ENCODE results near the gene RAPGEF1.

RAPGEF1 gene

DNA sequence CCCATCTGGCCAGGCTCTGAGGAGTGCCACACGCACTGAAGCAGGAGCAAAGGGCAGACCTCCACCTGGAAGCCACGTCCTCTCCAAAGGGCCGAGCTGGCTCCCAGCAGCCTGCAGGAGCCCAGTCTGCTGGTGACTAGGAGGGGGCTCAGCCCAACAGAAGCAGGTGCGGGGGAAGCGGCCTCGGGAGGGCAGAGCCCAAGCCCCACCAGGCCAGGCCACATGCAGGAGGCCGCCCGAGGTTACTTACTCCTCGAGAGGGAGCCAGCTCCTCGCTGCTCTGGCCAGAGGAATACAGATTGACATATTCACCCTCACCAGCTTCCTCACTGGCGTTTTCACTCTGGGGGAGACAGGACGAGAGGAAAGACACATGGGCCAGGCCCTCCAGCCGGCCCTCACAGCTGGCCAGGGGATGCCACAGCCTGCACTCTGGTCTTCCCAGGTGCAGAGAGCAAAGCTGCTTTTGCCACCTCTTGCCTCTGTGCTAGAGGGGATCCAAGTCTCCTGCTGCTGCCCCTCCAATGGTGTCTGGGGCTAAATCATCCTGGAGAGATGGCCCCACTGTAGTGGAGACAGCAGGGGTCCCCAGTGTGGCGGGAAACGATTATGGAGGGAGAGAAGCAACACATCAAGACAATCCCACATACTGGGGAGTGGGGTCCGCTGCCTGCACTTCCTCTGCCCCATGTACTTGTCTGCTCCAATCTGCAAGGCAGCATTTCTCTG, 136.0 kb downstream of the RAPGEF1 start:
- TF ChIP-seq, protein P1, sequence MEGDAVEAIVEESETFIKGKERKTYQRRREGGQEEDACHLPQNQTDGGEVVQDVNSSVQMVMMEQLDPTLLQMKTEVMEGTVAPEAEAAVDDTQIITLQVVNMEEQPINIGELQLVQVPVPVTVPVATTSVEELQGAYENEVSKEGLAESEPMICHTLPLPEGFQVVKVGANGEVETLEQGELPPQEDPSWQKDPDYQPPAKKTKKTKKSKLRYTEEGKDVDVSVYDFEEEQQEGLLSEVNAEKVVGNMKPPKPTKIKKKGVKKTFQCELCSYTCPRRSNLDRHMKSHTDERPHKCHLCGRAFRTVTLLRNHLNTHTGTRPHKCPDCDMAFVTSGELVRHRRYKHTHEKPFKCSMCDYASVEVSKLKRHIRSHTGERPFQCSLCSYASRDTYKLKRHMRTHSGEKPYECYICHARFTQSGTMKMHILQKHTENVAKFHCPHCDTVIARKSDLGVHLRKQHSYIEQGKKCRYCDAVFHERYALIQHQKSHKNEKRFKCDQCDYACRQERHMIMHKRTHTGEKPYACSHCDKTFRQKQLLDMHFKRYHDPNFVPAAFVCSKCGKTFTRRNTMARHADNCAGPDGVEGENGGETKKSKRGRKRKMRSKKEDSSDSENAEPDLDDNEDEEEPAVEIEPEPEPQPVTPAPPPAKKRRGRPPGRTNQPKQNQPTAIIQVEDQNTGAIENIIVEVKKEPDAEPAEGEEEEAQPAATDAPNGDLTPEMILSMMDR (IDR thresholded peaks at IDR 0.05; ENCODE audit: borderline replicate concordance, insufficient read depth, low read depth, low read length), result no peak
- H3K4me3 ChIP-seq (ENCODE audit: low read depth, low read length), result no peak overlapping the region

DNA sequence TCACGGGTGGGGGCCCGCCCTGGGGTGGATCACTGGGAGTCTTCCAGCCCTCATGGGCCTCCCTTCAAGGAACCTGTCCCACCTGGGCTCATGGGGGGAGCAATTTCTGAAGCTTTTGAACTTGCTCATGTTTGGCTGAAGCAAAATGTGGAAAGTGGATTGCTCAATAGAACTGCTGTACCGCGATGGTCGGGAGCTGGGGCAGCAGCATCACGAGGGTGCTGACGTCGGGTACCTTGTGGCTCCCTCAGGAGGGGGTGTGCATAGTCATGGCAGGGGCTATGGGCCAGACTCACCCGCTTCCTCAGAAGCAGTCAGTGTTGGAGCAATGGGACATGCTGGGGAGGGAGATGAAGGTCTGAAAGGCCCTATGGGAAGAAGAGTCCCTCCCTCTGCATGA, 136.7 kb downstream of the RAPGEF1 start:
- H3K4me3 ChIP-seq (ENCODE audit: low read depth, low read length), result no peak overlapping the region
- TF ChIP-seq, protein P1 (IDR thresholded peaks at IDR 0.05; ENCODE audit: borderline replicate concordance, insufficient read depth, low read depth, low read length), result no peak

DNA sequence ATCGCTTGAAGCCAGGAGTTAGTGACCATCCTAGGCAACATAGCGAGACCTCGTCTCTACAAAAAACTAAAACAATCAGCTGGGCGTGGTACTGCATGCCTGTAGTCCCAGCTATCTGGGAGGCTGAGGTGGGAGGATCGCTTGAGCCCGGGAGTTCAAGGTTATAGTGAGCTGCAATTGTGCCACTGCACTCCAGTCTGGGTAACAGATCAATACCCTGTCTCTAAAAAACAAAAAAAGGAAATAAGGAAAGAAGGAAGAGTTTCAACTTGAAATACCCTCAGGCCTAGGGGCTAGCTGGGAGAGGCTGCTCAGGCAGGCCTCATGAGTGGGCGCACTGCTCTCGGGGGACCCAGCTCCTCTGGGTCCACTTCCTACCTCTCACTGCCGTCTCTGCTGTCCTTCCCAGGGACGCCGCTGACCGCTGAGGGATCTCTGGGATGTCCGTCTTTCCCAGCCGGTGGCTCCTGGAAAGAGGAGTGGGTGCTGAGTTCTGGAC, 138.1 kb downstream of the RAPGEF1 start:
- H3K4me3 ChIP-seq (ENCODE audit: low read depth, low read length), result no peak overlapping the region
- TF ChIP-seq, protein P1 (IDR thresholded peaks at IDR 0.05; ENCODE audit: borderline replicate concordance, insufficient read depth, low read depth, low read length), result no peak

DNA sequence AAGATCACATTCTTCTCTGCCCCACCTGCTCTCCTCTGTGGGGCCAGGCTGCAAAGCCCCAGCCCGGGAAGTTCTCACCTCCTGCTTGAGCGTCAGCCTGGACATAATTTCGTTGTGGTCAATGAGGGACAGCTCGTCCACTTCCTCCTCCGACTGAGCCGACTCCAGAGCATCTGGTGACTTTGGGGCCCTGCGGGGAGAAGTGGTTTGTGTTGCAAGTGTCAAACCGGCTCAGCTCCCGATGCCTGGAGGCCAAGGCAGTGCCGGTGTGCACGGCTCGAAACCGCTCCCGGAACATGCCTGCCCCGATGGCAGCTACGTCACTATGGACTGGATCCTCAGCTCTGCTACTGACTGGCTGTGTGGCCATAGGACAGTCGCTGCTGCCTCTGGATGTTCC, 141.8 kb downstream of the RAPGEF1 start:
- TF ChIP-seq, protein P1 (IDR thresholded peaks at IDR 0.05; ENCODE audit: borderline replicate concordance, insufficient read depth, low read depth, low read length), result no peak
- no peak overlapping the region for H3K4me3 ChIP-seq (ENCODE audit: low read depth, low read length)

DNA sequence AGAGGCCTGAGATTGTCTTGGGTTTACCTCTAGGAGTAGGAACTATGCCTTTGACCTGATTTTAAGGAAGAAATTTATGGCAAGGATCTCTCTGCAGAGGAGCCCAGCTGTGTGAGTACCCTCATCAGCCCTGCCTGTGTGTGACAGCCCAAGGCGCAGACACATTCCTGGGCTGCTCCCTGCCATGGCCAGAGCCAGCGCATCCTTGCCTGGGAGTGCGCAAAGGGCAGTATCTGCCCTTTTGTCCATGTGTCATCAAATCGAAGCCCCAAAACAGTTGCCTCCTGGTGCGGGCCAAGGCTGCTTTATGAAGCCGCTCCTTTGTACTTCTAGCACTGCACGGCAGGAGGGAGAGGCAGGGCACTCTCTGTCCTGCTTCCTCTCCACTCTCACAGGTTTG, 142.6 kb downstream of the RAPGEF1 start:
- H3K4me3 ChIP-seq (ENCODE audit: low read depth, low read length), result no peak overlapping the region
- TF ChIP-seq, protein P1 (IDR thresholded peaks at IDR 0.05; ENCODE audit: borderline replicate concordance, insufficient read depth, low read depth, low read length), result no peak

GRCh38 chr9:131596430-131596743, 143.5 kb downstream of the RAPGEF1 start:
- no peak overlapping the region for H3K4me3 ChIP-seq (ENCODE audit: low read depth, low read length)
- TF ChIP-seq, protein P1 (IDR thresholded peaks at IDR 0.05; ENCODE audit: borderline replicate concordance, insufficient read depth, low read depth, low read length), result no peak

GRCh38 chr9:131595696-131596429, 144.0 kb downstream of the RAPGEF1 start:
- no peak overlapping the region for H3K4me3 ChIP-seq (ENCODE audit: low read depth, low read length)
- TF ChIP-seq, protein P1 (IDR thresholded peaks at IDR 0.05; ENCODE audit: borderline replicate concordance, insufficient read depth, low read depth, low read length), result no peak
